ENCODE data around the gene CYP21A2.

DNA sequence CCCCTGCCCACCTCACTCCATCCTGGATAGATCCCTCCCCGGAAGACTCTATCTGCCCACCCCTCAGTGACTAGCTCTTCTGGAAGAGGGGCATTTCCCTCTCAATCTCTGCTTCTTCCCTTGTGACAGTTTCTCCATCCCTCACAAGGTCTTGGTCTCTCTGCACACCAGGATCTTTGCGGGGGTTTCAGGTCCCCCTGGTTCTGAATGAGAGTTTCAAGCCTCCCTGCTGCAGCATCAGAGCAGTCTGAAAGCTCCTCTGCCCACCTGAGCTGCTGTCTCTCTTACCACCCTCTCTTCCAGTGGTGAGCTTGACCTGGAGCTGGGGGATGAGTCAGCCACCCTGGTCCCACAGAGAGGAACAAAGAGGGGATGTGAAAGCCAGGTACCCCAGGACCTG lies 46.6 kb downstream of the CYP21A2 start:
- TF ChIP-seq, protein P1, sequence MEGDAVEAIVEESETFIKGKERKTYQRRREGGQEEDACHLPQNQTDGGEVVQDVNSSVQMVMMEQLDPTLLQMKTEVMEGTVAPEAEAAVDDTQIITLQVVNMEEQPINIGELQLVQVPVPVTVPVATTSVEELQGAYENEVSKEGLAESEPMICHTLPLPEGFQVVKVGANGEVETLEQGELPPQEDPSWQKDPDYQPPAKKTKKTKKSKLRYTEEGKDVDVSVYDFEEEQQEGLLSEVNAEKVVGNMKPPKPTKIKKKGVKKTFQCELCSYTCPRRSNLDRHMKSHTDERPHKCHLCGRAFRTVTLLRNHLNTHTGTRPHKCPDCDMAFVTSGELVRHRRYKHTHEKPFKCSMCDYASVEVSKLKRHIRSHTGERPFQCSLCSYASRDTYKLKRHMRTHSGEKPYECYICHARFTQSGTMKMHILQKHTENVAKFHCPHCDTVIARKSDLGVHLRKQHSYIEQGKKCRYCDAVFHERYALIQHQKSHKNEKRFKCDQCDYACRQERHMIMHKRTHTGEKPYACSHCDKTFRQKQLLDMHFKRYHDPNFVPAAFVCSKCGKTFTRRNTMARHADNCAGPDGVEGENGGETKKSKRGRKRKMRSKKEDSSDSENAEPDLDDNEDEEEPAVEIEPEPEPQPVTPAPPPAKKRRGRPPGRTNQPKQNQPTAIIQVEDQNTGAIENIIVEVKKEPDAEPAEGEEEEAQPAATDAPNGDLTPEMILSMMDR (conservative IDR thresholded peaks at IDR 0.05; ENCODE audit: low read length): no peak
- TF ChIP-seq EZH2phosphoT487 (IDR thresholded peaks at IDR 0.05; ENCODE audit: borderline replicate concordance, low read depth, low read length): no peak

Data from OCI-LY7 (cell line).